GM19455 (cell line): ENCODE measurements around the gene ACOT7.

ENCODE experiments used
- ATAC-seq: cut with Tn5 transposase; IDR thresholded peaks from one replicate; pipeline ENCODE4 v1.9.1; 2021; ENCODE audit not compliant: unreplicated experiment

The ACOT7 gene

DNA sequence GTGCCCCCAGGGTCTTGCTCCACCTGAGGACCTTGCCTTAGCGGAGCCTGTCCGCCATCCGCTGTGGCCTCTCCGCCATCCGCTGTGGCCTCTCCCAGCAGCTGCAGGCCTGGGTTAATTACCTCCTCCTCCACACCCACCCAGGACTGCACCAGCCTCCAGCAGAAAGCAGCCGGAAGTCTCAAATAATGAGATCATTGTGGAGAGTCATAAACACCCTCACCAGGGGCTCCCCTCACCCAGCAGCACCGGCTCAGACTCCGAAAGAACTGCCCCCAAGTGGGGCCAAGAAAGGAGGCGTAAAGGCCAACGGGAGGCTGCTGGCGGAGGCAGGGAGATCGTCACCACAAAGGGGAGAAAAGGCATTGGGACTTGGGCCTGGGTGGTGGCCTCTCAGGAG is 122.0 kb downstream of the ACOT7 start:
- no peak for ATAC-seq

DNA sequence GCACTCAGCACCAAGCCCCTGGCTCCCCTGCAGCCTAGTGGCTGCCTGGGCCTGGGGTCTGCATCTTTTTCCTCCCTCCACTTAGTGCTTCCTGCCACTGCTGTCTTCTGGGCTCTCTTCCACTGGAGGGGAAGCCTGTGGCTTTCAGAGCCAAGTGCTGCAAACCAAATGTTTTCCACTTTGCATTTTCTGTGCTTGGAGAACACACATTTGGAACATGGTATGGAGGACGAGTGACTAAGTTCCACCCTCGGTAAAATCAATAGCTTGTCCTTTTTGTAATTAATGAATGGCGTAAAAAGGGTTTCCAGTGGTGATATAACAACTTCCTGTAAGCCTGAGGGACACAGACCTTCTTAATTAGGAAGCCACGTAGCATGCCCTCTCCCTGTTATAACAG is 122.6 kb downstream of the ACOT7 start:
- no peak for ATAC-seq

DNA sequence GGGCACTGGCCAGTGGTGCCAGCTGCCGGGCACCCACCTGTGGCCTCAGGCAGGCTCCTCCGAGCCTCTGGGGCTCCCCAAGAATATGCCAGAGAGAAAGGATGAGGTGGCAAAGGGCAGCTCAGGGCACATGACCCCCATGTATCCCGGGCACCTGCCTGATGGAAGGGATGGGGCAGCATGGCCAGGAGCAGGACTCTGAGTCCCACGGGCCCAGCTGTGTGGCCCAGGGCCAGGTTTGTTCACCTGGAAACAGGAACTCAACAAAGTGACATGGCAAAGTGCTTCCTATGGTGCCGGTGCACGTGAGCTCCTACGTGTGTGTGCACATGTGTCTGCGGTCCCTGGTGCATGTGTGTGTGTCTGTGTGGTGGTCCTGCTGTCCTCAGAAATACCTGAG is 123.2 kb downstream of the ACOT7 start:
- no peak for ATAC-seq

DNA sequence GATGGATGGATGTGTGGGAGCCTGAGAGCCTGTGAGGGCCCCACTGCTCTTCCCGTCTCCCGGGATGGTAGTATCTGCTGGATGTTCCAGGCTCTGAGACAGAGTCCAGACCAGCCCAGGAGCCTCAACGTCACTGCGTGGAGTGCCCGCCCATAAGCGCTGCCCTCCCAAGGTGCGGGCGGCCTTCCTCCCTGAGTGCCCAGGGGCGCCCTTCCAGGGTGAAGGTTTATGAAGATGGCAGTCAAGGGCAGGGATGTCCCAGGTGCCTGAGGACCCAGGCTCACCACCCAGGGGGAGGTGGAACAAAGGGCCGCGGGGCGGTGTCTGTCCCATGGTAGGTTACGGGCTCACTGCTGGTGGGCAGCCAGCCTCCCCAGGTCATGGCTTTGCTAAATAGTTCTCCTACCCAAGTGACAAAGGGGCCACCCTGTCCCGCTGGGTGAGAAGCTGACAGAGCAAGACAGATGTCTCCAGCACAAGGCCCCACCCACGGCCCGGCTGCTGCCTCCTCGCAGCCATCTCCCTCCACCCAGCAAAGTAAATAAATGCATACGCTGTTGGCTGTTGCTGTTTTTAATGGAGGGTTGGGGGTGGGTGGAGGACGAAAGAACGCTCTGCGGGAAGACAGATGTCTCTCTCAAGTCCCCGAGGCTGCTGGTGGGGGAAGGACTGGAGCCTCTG is 123.7 kb downstream of the ACOT7 start:
- no peak for ATAC-seq

DNA sequence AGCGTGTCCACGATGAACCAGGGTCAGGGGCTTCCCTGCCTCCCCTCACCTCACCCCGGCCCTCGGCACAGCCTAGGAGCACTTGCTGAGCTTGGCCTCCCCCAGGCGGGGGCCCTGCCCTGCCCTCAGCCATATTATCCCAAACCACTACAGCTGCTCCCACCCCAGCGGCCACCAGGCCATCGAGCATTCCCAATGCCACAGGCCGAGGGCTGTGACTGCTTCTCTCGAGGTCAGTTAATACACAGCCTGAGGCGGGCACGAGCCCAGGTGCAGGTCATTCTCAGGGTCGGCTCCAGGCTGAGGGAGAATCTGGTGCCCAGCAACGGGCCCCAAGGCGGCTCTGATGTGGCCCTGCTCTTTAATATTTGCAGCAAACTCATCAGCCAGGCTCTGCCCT is 124.3 kb downstream of the ACOT7 start:
- ATAC-seq: no peak

DNA sequence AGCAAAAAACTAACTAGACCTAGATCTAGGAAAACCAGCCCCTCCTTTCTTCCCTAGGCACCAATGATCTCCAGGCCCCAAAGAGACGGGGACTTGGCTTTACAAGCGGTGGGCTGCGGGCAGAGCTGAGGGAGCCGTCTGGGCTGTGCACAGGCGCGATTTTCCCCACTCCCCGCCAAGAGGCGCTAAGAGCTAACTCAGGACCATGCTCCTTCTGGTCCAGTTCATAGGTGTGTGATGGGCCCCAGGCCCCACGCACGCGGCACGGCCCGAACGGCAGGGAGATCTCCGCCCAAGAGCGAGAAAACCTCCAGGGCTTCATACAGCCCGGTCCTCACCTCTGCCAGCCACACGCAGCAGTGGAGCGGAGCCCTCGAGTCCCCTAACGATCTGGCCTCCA is 125.2 kb downstream of the ACOT7 start:
- ATAC-seq: no peak

DNA sequence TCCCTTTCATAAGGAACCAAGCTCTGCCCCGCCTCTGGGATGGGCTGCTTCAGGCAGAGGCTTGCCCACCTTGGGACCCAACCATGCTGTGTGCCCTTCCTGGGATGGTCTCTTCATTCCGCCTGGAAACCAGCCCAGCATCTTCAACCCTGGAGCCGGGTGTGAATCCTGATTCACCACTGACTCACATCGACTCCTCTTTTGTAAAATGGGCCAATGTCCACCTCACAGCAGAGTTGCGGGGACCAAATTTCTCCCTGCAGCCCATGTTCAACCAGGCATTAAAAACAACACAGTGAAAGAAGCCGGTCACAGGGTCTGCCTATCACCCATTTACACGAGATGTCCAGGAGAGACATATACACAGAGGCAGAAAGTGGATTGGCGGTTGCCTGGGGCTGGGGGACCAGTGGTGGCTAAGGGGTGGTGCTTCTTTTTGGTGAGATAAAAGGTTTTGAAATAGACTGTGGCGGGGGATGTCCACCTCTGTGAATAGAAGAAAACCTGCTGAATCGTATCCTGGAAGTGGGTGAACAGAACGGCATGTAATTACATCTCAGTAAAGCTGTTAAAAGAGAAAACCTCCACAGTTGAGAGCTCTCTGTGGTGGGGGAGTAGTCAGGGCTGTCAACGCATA is 125.8 kb downstream of the ACOT7 start:
- ATAC-seq: no peak

DNA sequence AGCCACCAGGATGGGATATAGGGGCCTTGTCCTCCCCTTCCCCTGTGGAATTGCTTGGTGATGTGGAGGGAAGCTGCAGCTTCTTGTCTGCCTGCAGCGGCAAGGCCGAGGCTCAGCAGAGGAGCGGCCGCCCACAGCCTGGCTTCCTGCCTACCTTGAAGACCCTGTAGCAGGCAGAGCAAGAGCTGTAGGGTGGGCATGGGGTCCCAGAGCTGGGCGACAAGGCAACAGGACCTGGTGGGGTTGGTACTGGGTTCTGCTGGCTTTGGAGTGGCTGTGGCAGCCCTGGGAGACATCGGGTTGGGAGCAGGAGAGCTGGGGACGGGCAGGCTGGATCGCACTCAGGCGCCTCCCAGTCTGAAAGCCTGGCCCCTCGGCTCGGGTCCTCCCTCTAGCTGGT is 126.9 kb downstream of the ACOT7 start:
- ATAC-seq: no peak

DNA sequence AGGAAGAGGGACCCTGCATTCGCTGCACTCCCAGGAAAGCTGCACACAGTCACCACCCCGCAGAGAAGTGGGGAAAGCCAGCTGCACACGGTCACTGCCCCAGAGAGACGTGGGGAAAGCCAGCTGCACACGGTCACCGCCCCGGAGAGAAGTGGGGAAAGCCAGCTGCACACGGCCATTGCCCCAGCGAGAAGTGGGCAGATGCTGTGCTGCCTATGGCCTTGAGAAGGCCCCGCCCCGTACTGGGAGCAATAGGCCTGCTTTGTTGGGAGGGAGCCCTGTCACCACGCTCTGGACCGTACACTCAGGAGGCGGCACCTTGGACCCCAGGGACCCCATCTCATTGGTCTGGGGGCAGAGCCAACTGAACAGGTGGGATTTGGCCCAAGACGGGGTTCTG is 128.4 kb downstream of the ACOT7 start:
- ATAC-seq: no peak

DNA sequence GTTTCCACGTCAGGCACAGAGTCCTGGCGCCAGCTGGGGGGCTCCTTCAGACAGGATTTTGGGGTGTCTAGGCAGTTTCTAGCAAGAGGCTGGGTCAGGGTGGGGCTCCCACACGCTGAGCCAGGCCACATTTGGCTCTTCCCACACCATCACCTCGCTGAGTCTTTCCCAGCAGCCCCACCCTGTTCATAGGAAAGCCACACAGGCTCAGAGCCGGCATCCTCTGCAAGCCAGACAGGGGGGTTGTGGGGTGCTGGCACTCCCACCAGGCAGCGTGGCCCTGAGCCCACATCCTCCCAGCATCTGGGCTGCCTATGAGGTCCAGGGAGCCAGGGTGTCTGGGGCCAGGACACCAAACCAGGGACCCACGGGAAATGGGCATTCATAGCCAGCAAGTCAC is 129.9 kb downstream of the ACOT7 start:
- no peak for ATAC-seq

DNA sequence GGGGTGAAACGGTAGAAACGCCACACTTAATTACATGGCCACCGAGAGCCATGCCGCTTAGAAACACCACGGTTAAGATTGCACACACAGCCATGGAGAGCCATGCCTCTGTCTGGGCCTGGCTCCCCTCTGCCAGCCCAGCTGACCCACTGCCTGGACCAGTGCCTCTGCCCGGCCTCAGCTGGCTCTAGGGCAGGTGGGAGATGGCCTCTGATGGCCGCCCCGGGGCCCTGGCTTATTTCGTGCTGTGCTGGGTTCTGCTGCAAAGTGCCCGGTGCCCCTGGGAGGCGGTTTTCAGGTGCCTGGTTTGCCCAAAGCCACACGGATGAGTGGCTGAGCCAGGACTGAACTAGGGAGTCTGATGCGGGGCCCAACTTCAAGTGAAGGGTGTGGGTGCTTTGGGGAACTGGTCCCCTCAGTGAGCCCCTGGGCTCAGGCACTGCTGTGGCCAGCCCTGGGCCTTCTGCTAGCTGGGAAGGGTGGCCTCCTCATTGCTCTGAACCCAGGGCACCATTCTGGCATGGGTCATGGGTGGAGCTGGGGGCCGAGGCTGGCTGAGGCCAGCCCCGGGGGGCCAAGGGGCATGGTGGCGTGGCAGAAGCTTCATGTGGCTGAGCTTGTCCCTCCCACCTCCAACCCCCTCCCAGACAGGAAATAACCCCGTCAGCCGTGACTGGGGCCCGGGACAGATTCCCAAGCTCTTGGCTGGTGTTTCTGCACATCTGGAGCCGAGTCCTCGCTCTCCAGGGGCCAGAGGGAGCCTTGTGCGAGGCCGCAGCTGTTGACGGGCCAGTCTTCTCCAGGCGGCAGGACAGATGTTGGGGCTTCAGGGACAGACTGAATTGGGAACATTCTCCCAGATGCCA is 130.8 kb downstream of the ACOT7 start:
- ATAC-seq: no peak

DNA sequence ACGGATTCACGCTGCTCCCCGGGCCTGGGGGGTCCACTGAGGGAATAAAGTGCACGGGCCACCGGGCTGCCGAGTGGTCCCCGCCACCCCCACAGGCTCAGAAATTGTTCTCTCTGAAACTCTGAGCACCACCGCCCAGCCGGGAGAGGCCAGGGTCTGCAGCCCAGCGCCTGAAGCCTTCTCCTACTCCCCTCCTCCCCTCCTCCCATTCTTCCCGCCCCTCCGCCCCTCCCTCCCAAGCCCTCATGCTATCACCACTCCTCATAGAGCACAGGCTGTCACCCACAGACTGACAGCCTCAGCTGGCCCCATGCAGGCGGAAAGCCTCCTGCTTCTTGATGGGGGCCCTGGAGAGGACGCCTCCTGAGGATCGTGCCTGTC is 132.0 kb downstream of the ACOT7 start:
- no peak for ATAC-seq

DNA sequence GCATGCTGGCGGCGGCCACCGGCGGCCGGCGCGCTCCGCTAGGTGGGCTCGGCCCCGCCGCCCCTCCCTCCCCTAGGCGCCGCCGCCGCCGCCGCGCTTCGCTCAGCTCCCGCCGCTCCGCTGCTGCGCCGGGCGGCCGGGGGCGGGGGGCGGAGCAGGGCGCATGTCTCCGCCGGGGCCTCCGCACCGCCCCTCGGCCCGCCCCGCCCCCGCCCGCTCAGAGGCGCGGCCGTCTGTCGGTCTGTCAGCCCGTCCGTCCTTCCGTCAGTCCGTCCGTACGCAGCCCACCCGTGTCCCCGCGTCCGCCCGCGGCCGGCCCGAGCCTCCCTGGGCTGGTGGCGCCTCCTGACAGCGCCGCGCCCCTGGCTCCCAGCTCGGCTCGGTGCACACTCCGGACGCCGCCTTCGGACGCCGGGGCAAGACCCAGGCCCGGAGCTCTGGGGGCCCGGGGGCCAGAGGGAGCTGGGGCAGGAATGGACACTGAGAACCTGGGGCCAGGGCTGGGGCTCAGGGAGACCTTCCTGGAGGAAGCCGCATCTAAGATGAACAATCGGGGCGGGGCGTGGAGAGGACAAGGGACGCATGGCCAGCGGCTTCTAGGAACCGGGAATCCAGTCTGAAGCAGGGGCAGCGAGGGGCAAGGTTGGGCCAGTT is 132.5 kb downstream of the ACOT7 start, which contains the start of gene GPR153:
GPR153 (minus strand) TSS at position 138 of the 654 bp plus-strand sequence. CDS start 6,193 bp downstream, outside the sequence.
- no peak for ATAC-seq

DNA sequence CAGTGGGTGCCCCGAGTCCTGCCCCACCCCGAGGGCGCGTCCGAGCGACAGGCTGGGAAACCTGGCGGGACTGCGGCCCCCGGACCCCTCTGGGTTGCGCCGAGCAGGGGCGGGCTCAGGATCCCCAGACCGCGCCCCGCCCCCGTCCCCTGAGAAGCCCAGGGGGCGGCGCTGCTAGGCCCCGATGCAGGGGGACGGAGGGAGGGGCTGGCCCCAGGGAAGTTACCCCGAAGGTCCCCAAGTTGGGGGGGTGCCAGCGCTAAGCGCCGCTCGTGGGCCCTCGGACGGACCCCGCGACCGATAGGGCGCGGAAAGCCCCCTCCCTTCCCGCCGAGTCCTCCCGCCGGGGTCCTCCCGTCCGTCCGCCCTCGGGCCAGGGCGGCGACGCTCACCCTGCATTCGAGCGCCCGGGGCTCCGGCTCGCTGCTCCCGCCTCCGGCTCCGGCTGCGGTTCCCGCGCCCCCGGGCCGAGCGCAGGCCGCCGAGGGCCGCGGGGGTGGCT is 133.1 kb downstream of the ACOT7 start:
- no peak for ATAC-seq

DNA sequence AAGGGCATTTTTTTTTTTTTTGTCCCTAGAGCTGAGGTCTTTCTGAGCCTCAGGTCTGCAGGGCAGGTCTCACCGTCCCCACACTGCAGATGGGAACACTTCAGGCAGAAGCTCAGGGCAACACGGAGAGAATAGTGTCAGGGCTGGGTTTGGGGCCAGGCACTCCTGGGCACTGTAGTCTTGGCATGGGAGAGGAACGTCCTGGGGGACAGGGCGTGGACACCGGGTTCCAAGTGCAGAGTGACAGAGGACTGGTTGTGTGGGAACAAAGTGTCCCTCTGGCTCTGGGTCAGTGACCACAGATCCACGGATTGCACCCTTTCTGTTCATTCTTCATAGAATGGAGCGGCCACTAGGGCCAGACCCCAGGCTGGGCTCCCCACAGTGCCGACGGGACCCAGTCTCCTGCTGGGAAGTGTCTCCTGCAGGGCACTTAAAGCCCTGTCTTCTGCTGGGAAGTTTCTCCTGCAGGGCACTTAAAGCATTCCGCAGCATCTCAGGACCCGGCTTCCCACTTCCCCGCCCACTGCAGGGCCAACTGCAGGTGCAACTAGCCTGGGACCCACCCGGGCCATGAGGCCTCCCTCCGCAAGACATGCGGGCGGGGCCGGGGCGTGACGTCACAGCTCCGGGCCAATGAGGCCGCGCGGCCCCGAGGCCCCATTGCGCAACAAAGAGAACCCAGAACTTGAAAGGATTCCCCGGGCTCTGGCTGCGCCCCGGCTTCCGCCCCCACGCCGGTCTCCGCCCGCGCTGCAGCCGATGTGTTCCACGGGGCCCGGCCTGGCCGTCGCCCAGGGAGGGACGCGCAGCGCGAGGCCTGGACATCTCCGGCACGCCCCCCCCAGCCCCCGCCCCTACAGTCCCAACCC is 133.8 kb downstream of the ACOT7 start:
- no peak for ATAC-seq

DNA sequence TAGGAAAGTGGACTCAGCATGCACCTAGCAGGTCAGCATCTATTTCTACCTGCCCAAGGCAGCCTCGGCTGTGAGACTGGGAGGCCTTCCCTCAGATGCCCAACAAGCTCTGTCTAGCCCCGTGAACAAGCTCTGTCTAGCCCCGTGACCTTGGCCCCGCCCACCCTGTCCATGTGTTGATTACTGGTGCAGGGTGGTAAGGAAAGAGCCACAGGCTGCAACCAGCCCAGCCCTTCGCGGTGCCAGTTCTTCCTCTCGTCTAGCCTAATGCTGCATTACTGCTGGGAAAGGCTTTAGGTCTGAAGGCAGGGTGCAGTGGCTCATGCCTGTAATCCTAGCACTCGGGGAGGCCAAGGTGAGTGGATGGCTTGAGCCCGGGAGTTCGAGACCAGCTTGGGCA is 134.9 kb downstream of the ACOT7 start:
- ATAC-seq: no peak

DNA sequence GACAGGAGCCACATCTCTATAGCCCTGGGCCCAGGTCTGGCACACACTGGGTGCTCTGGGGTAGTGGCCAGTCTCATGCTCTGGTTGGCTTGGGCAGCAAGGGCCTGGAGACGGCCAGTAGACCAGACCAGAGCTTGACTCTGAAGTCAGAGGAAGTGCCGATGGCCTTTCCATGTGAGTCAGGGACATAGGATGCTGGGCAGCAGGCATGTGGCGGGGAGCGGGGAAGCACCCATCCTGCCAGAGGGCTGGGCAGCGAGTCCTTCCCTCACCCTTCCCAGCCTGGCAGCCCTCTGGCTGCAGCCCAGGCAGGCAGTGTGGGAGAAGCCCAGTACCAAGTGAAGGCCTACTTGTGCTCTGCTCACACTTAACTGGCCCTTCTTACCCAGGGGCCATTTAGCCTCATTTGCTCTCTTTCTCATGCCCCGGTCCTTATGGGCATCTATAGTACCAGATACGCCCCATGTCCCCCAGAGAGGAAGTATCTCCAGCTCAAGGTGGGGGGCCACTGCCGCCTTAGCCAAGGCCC is 136.0 kb downstream of the ACOT7 start:
- ATAC-seq: no peak

DNA sequence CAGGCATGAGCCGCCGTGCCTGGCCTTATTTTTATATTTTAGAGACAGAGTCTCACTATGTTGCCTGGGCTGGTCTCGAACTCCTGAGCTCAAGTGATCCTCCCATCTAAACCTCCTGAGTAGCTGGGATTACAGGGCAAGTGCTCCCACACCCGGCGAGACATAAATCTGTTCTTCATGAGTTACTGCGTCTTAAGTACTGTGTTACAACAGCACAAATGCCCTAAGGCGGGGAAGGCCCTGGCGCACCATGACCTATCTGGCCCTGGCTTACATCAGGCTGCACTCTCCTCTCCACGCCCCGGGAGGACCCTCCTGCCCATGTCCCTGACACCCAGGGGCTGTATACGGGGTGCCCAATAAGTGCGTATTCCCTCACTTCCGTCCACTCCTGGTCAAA is 136.9 kb downstream of the ACOT7 start:
- no peak for ATAC-seq

DNA sequence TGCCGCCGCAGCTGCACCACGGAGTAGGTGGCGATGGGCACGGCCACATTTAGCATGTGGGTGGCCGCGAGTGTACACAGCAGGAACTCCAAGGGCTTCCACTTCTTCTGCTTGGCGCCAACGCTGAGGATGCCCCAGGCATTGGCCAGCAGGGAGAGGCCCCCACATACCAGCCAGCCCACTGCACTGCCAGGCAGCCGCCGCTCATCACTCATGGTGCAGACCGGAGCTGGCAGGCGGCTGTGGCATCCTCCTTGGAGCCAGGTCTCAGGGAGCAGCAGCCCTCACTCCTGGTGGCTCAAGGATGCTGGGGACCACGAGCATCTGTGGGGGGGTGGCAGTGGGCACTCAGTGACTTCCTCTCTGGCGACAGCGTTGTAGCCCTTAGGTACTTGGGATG is 138.9 kb downstream of the ACOT7 start:
- ATAC-seq: no peak

DNA sequence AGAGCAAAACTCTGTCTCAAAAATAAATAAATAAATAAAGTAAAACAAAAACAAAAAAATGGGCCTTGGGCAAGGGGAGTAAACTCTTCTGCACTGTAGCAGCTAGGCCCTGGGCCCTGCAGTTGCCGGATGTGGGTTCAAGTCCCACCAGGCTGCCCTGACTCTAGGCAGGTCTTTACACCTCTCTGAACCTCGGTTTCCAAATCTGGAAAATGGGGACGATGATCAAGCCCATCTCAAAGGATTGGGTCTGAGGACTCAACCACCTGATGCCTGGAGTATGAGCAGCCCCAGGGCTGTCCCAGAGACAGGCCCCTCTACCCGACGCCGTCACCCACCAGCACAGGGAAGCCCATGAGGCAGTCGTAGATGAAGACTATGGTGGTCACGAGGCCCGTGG is 140.2 kb downstream of the ACOT7 start:
- no peak for ATAC-seq
